C4-2B (cell line): Measurements from ENCODE around the gene WASF1.

Experiments used
- H3K27ac ChIP-seq: fragments of 450-650 bp; 2 replicates; pipeline ENCODE4 v1.5.1; 2017
- CTCF ChIP-seq: fragments of 450-650 bp; conservative IDR thresholded peaks from 2 replicates; pipeline ENCODE4 v1.5.1; 2017; ENCODE audit warnings: mild to moderate bottlenecking
- ZFX ChIP-seq: fragments of 450-650 bp; IDR thresholded peaks from 2 replicates; pipeline ENCODE4 v1.6.1; 2017

Gene WASF1

GRCh38 chr6:110173506-110174132 lies 5.9 kb downstream of the WASF1 start:
- TF ChIP-seq CTCF (no peak), ZFX (no peak)
- H3K27ac ChIP-seq, result no peak overlapping the region

GRCh38 chr6:110170081-110170480 lies 9.4 kb downstream of the WASF1 start:
- H3K27ac ChIP-seq, result no peak overlapping the region
- TF ChIP-seq CTCF (no peak), ZFX (no peak)

GRCh38 chr6:110158479-110158878 lies 21.0 kb downstream of the WASF1 start:
- TF ChIP-seq ZFX (no peak), CTCF (no peak)
- H3K27ac ChIP-seq, result no peak overlapping the region

GRCh38 chr6:110147870-110148269 lies 31.6 kb downstream of the WASF1 start:
- no peak for TF ChIP-seq CTCF
- no peak for TF ChIP-seq ZFX
- H3K27ac ChIP-seq, result no peak overlapping the region

- H3K27ac ChIP-seq, result no peak overlapping the region
- TF ChIP-seq CTCF, result no peak
- TF ChIP-seq ZFX, result no peak
These were observed 38.8 kb downstream of the WASF1 start for GRCh38 chr6:110140650-110141049.

- no peak overlapping the region for H3K27ac ChIP-seq
- TF ChIP-seq ZFX (no peak), CTCF (no peak)
These were observed 40.4 kb downstream of the WASF1 start for GRCh38 chr6:110139052-110139451.

GRCh38 chr6:110137924-110138887 lies 41.3 kb downstream of the WASF1 start:
- TF ChIP-seq ZFX (no peak), CTCF (no peak)
- no peak overlapping the region for H3K27ac ChIP-seq
